K562 (cell line): ENCODE results near the gene MED13L. TPM values are rescaled to one million over a fixed set of nuclear protein-coding genes. Genes with fewer than 3 reads are reported as not detected.

Experiments
- ATAC-seq: fragments of 200-7000 bp; cut with Tn5 transposase; 3 replicates; pipeline ENCODE4 v1.9.1; 2020; ENCODE audit warnings: moderate library complexity
- BruUV-seq: library from RNA; stranded (reverse); fragments of 400-500 nt; replicated peaks from 2 replicates; lab custom pipeline; 2021; lab: Mats Ljungman, UMichigan
- CTCF ChIA-PET: fragments of 300-600 bp; formaldehyde crosslinking; extraction: SDS; loops from one replicate; lab custom pipeline; 2021; ENCODE audit warnings: low intra/inter-chr PET ratio; lab: Yijun Ruan, JAX
- POLR2A ChIA-PET: fragments of 300-600, 350-650 bp; sonication (Branson Sonifier 250); formaldehyde crosslinking; extraction: SDS; loops from one replicate; lab custom pipeline; 2021; ENCODE audit warnings: antibody characterized with exemption, inconsistent platforms; lab: Yijun Ruan, JAX
- DNase-seq, 4 experiments: peaks; one replicate each; pipeline versions ENCODE4 v3.0.0 to v3.0.0-alpha.2; 2011 to 2018; ENCODE audit warnings: low spot score in 3 of 4, mixed read lengths in 3 of 4; ENCODE audit errors: extremely low read depth in 1 of 4
- FAIRE-seq: peaks from 2 replicates; lab custom pipeline; 2011; peaks lifted over from hg19 to GRCh38; lab: Jason Lieb, UNC
- H2AFZ ChIP-seq: 2 replicates; pipeline ENCODE4 v1.6.0; 2011; ENCODE audit warnings: low read depth, low read length, control low read depth, inconsistent platforms
- H3K27ac ChIP-seq: fragments of 200-600 bp; 3 replicates; pipeline ENCODE4 v1.8.0; 2011; ENCODE audit warnings: low read depth, mild to moderate bottlenecking, control low read depth, inconsistent platforms, low read length, moderate library complexity, mixed read lengths; ENCODE audit errors: extremely low read depth
- H3K27me3 ChIP-seq, 2 experiments: fragments of 300-600 bp in 1 of 2; 2 replicates in 1 of 2; 3 replicates in 1 of 2; pipeline versions ENCODE4 v1.6.0 to v1.8.0; 2011; ENCODE audit warnings: inconsistent platforms in 2 of 2, low read length in 2 of 2, mild to moderate bottlenecking in 1 of 2, mixed read lengths in 1 of 2, moderate library complexity in 1 of 2; ENCODE audit not compliant: control insufficient read depth in 2 of 2, insufficient read depth in 2 of 2
- H3K36me3 ChIP-seq: fragments of 300-600 bp; 3 replicates; pipeline ENCODE4 v1.8.0; 2011; ENCODE audit warnings: mild to moderate bottlenecking, low read length, inconsistent platforms; ENCODE audit not compliant: control insufficient read depth, insufficient read depth
- H3K4me1 ChIP-seq, 2 experiments: fragments of 200-600 bp in 1 of 2; replicated peaks in 1 of 2; 2 replicates in 1 of 2; 3 replicates in 1 of 2; pipeline versions ENCODE4 v1.5.1 to v1.8.0; 2011; ENCODE audit warnings: inconsistent platforms in 2 of 2, low read length in 2 of 2, mild to moderate bottlenecking in 1 of 2, mixed read lengths in 1 of 2, moderate library complexity in 1 of 2; ENCODE audit not compliant: control insufficient read depth in 2 of 2, insufficient read depth in 2 of 2
- H3K4me2 ChIP-seq: 2 replicates; pipeline ENCODE4 v1.6.1; 2011; ENCODE audit warnings: low read length, control low read depth, inconsistent platforms, mixed read lengths; ENCODE audit not compliant: insufficient read depth
- H3K4me3 ChIP-seq: fragments of 200-600 bp; sonication (generic), shearing (Covaris generic); 2 replicates; pipeline ENCODE4 v1.5.1; 2016; ENCODE audit warnings: control low read depth, inconsistent platforms
- H3K79me2 ChIP-seq: fragments of 200-600 bp; 3 replicates; pipeline ENCODE4 v1.8.0; 2011; ENCODE audit warnings: low read length, inconsistent platforms; ENCODE audit not compliant: control insufficient read depth, insufficient read depth
- H3K9ac ChIP-seq, 2 experiments: 2 replicates each; pipeline versions ENCODE4 v1.6.0 to v1.6.1; 2011; ENCODE audit warnings: low read depth in 2 of 2, low read length in 2 of 2, control low read depth in 1 of 2, inconsistent platforms in 1 of 2, mild to moderate bottlenecking in 1 of 2, mixed read lengths in 1 of 2; ENCODE audit not compliant: insufficient read depth in 1 of 2
- H3K9me1 ChIP-seq: one replicate; pipeline ENCODE4 v1.6.0; 2011; ENCODE audit warnings: inconsistent platforms, mild to moderate bottlenecking, low read length, moderate library complexity; ENCODE audit not compliant: control insufficient read depth, insufficient read depth
- H3K9me3 ChIP-seq: replicated peaks from 2 replicates; pipeline ENCODE4 v1.5.1; 2011; ENCODE audit warnings: low read depth, low read length, inconsistent platforms; ENCODE audit not compliant: control insufficient read depth, insufficient read depth
- H4K20me1 ChIP-seq: replicated peaks from 2 replicates; pipeline ENCODE4 v1.6.1; 2011; ENCODE audit warnings: low read length, inconsistent platforms, mixed read lengths; ENCODE audit not compliant: control insufficient read depth, insufficient read depth
- CEBPB ChIP-seq: fragments of 450-650 bp; IDR thresholded peaks from 2 replicates; pipeline ENCODE4 v1.6.1; 2016; ENCODE audit warnings: missing genetic modification characterization, missing compliant biosample characterization
- CEBPG ChIP-seq, 3 experiments: fragments of 200-800 bp in 1 of 3; sonication (Bioruptor generic) in 1 of 3; sonication (generic) in 1 of 3; formaldehyde crosslinking in 1 of 3; IDR thresholded peaks in 2 of 3; conservative IDR thresholded peaks in 1 of 3; 2 replicates each; pipeline versions ENCODE4 v1.6.1 to v1.8.0; 2016 to 2022; ENCODE audit warnings: missing compliant biosample characterization in 2 of 3, missing genetic modification characterization in 2 of 3, mild to moderate bottlenecking in 1 of 3, missing genetic modification reagents in 1 of 3
- ESRRA ChIP-seq: fragments of 450-650 bp; IDR thresholded peaks from 2 replicates; pipeline ENCODE4 v1.6.1; 2014; ENCODE audit warnings: low read depth, mild to moderate bottlenecking, moderate library complexity, borderline replicate concordance
- ETS1 ChIP-seq: conservative IDR thresholded peaks from 2 replicates; pipeline ENCODE4 v1.6.1; 2011; ENCODE audit warnings: low read depth, mild to moderate bottlenecking, low read length; ENCODE audit not compliant: control insufficient read depth
- ETV5 ChIP-seq: sonication (generic); formaldehyde crosslinking; IDR thresholded peaks from 2 replicates; pipeline ENCODE4 v1.4.0; 2020; ENCODE audit warnings: low read depth, mild to moderate bottlenecking, missing genetic modification reagents
- MBD2 ChIP-seq: sonication (generic); IDR thresholded peaks from 2 replicates; pipeline ENCODE4 v1.6.1; 2016; ENCODE audit warnings: low read depth, borderline replicate concordance
- PATZ1 ChIP-seq: fragments of 250-450 bp; sonication (Bioruptor Pico); IDR thresholded peaks from 2 replicates; pipeline ENCODE4 v1.5.0; 2020; ENCODE audit warnings: mild to moderate bottlenecking, borderline replicate concordance
- PKNOX1 ChIP-seq: fragments of 450-650 bp; IDR thresholded peaks from 2 replicates; pipeline ENCODE4 v1.6.1; 2016
- RHOXF2B ChIP-seq: fragments of 250-450 bp; sonication (Bioruptor Pico); conservative IDR thresholded peaks from 2 replicates; pipeline ENCODE4 v1.5.1; 2021
- SIRT6 ChIP-seq: IDR thresholded peaks from one replicate; pipeline ENCODE4 v1.6.1; 2012; ENCODE audit warnings: low read depth, mild to moderate bottlenecking, control low read depth, inconsistent platforms, low read length, moderate library complexity
- SNIP1 ChIP-seq: fragments of 450-650 bp; IDR thresholded peaks from 2 replicates; pipeline ENCODE4 v1.7.1; 2017; ENCODE audit warnings: low read depth, mild to moderate bottlenecking
- TCF3 ChIP-seq: sonication (generic); formaldehyde crosslinking; IDR thresholded peaks from 2 replicates; pipeline ENCODE4 v1.4.0; 2020; ENCODE audit warnings: mild to moderate bottlenecking, missing genetic modification reagents
- TFAP4 ChIP-seq: sonication (generic); formaldehyde crosslinking; IDR thresholded peaks from 2 replicates; pipeline ENCODE4 v1.8.0; 2022; ENCODE audit warnings: missing genetic modification reagents, mild to moderate bottlenecking, moderate library complexity, borderline replicate concordance
- ZKSCAN3 ChIP-seq: fragments of 250-450 bp; sonication (Bioruptor Pico); IDR thresholded peaks from 2 replicates; pipeline ENCODE4 v1.4.0; 2020
- ZNF766 ChIP-seq: fragments of 200-800 bp; sonication (Bioruptor generic); conservative IDR thresholded peaks from 2 replicates; pipeline ENCODE4 v1.6.1; 2016; ENCODE audit warnings: missing genetic modification characterization, missing compliant biosample characterization
- WGBS: fragments of 100-300 bp; shearing (Covaris generic); methylation state at CpG from one replicate; pipeline ENCODE4 v1.1.6; 2016; ENCODE audit warnings: low coverage, mixed read lengths; ENCODE audit not compliant: insufficient coverage; ENCODE audit errors: missing lambda C conversion rate; 5-methylcytosine and 5-hydroxymethylcytosine counted together
- in situ Hi-C: fragments of 300-500 bp; cut with MboI; formaldehyde crosslinking; loops from 4 replicates; pipeline ENCODE4 v1.15.0; 2018; ENCODE audit warnings: inconsistent platforms, mixed read lengths
- intact Hi-C: fragments of 100-400 bp; cut with micrococcal nuclease; formaldehyde crosslinking; loops from 2 replicates; pipeline ENCODE4 v1.14.2; 2022
- polyA plus RNA-seq, 8 experiments: library from polyadenylated mRNA; depleted of rRNA in 4 of 8; stranded (reverse) in 5 of 8; unstranded in 3 of 8; fragments of >200 nt; fragmentation: Nextera tagmentation in 2 of 8; fragmentation: Illumina TruSeq in 1 of 8; extraction: Ambion mirVana in 2 of 8; extraction: Trizol in 1 of 8; gene quantifications; 2 replicates each; pipeline versions ENCODE4 v1.2.1 to v1.2.3, GENCODE V29; 2011 to 2014; ENCODE audit warnings: inconsistent platforms in 1 of 8, missing spikeins in 1 of 8
- total RNA-seq, 7 experiments: library from RNA; depleted of rRNA in 6 of 7; stranded (reverse); fragments of >200 nt in 6 of 7; fragmentation: Illumina TruSeq in 2 of 7; extraction: Trizol in 2 of 7; gene quantifications; 2 replicates each; pipeline versions ENCODE4 v1.2.1 to v1.2.3, GENCODE V29; 2011 to 2021; ENCODE audit warnings: low replicate concordance in 1 of 7

The MED13L gene
- total and polyA plus RNA-seq, 9 of the 15 experiments (the other 6 are each of a cell fraction or from before 2014, with no cell fraction given) = 13.4 to 90.3 (median 36.9) TPM

GRCh38 chr12:116273813-116274550 lies 3.5 kb downstream of the MED13L start:
- no peaks in the 10 kb centered on the region for H3K27me3 ChIP-seq
- peaks cover 79% of the 10 kb centered on the region for H3K79me2 ChIP-seq
- H3K9me3 ChIP-seq = no peaks in the 10 kb centered on the region
- H4K20me1 ChIP-seq = peaks cover 16% of the 10 kb centered on the region; the same call in 1 of the 2 replicates
- no peak overlapping the region for H3K27ac ChIP-seq
- H3K36me3 ChIP-seq = no peaks in the 10 kb centered on the region
- no peak overlapping the region for H2AFZ ChIP-seq
- in situ Hi-C loops = no loop called here
- WGBS = 17% methylated on average over 4 of the region's 4 CpGs
- ChIA-PET POLR2A (no interaction called here), CTCF (no interaction called here)
- FAIRE-seq (no peak), DNase-seq (no peak), ATAC-seq (no peak)
- intact Hi-C loops = no loop called here
- TF ChIP-seq CEBPG (CRISPR knock-in tag; IDR thresholded peaks at IDR 0.05) (no peak; the same call in 1 of the 2 replicates), CEBPG (tag; conservative IDR thresholded peaks at IDR 0.05 in 1 of 2, IDR thresholded peaks at IDR 0.05 in 1 of 2) (peak; percentile 80 to 96), CEBPB (peak; percentile 96), MBD2 (no peak), ETV5 (no peak), PKNOX1 (0 out of 2 replicates have a peak, but pooled peaks have one; percentile 15), TFAP4 (CRISPR knock-in tag) (no peak), RHOXF2B (no peak), ETS1 (no peak), SIRT6 (no peak), TCF3 (no peak), ZNF766 (no peak), ZKSCAN3 (CRISPR knock-in tag) (no peak), SNIP1 (no peak), ESRRA (no peak), PATZ1 (CRISPR knock-in tag) (no peak)
- no peak overlapping the region for H3K4me3 ChIP-seq
- no peak overlapping the region for H3K4me2 ChIP-seq
- no peaks in the 10 kb centered on the region for H3K9me1 ChIP-seq
- H3K9ac ChIP-seq = no peak overlapping the region
- peaks cover 12 to 20% of the 10 kb centered on the region in 2 experiments; a peak in 4 of 5 replicates for H3K4me1 ChIP-seq
- no TSS peak for BruUV-seq
